Smooth muscle cell (in vitro differentiated cells): Measurements from ENCODE around the gene LY6G5B. TPM values are rescaled to one million over a fixed set of nuclear protein-coding genes. Genes with fewer than 3 reads are reported as not detected.
A peak's percentile ranks its signal among the peaks of the same experiment; 100 is the strongest.

Experiments
- DNase-seq: peaks from one replicate; lab custom pipeline; 2025; ENCODE audit not compliant: unreplicated experiment; lab: John Stamatoyannopoulos, UW
- H2AFZ ChIP-seq: fragments of 200-600 bp; sonication (generic); 2 replicates; pipeline ENCODE4 v1.6.0; 2016; ENCODE audit warnings: antibody characterized with exemption, low read depth, mild to moderate bottlenecking
- H3F3A ChIP-seq: fragments of 200-600 bp; sonication (generic); 2 replicates; pipeline ENCODE4 v1.6.0; 2017; ENCODE audit warnings: antibody characterized with exemption, low read depth
- H3K27ac ChIP-seq: fragments of 200-600 bp; sonication (generic); 2 replicates; pipeline ENCODE4 v1.5.1; 2016; ENCODE audit warnings: low read depth, mild to moderate bottlenecking
- H3K27me3 ChIP-seq: fragments of 200-600 bp; sonication (generic); 2 replicates; pipeline ENCODE4 v1.6.1; 2016; ENCODE audit warnings: low read depth, mild to moderate bottlenecking
- H3K36me3 ChIP-seq: fragments of 200-600 bp; sonication (generic); 2 replicates; pipeline ENCODE4 v1.5.1; 2016; ENCODE audit warnings: low read depth
- H3K4me1 ChIP-seq: fragments of 200-600 bp; sonication (generic); 2 replicates; pipeline ENCODE4 v1.5.1; 2016; ENCODE audit warnings: low read depth
- H3K4me2 ChIP-seq: fragments of 200-600 bp; sonication (generic); 2 replicates; pipeline ENCODE4 v1.6.0; 2016; ENCODE audit warnings: mild to moderate bottlenecking
- H3K4me3 ChIP-seq: fragments of 200-600 bp; sonication (generic); 2 replicates; pipeline ENCODE4 v1.5.1; 2016; ENCODE audit warnings: mild to moderate bottlenecking
- H3K79me2 ChIP-seq: fragments of 200-600 bp; sonication (generic); 2 replicates; pipeline ENCODE4 v1.6.0; 2016; ENCODE audit warnings: low read depth, mild to moderate bottlenecking
- H3K9ac ChIP-seq: fragments of 200-600 bp; sonication (generic); 2 replicates; pipeline ENCODE4 v1.6.0; 2016; ENCODE audit warnings: low read depth
- H3K9me3 ChIP-seq: fragments of 200-600 bp; sonication (generic); replicated peaks from 2 replicates; pipeline ENCODE4 v1.5.1; 2016; ENCODE audit warnings: low read depth
- H4K20me1 ChIP-seq: fragments of 200-600 bp; sonication (generic); 2 replicates; pipeline ENCODE4 v1.6.0; 2016; ENCODE audit warnings: low read depth
- WGBS: methylation state at CpG from one replicate; pipeline ENCODE4 v1.1.7; 2016; ENCODE audit warnings: low lambda C conversion rate; 5-methylcytosine and 5-hydroxymethylcytosine counted together
- polyA plus RNA-seq: library from polyadenylated mRNA; unstranded; fragments of >200 nt; fragmentation: Nextera tagmentation; extraction: Ambion mirVana; gene quantifications from 2 replicates; pipeline ENCODE4 v1.2.1, GENCODE V29; 2016
- total RNA-seq: library from RNA; depleted of rRNA; stranded (reverse); fragments of >200 nt; gene quantifications from 2 replicates; pipeline ENCODE4 v1.2.3, GENCODE V29; 2014
- TF ChIP-seq, protein P1 (sequence below): fragments of 200-600 bp; sonication (generic); IDR thresholded peaks from 2 replicates; pipeline ENCODE4 v1.5.1; 2017; ENCODE audit warnings: borderline replicate concordance, mild to moderate bottlenecking, antibody characterized with exemption; ENCODE audit not compliant: insufficient read depth, poor library complexity, severe bottlenecking

The LY6G5B gene
- total and polyA plus RNA-seq, 2 experiments from 2014 or later = 1.5 to 5.6 TPM

GRCh38 chr6:31664790-31665500 lies 4.8 kb upstream of the LY6G5B start, which contains the start of gene GPANK1:
TSS of gene GPANK1 (minus strand) at chr6:31664997. CDS start at chr6:31664478, 519 bp downstream.
- Histone ChIP-seq H3F3A (peaks cover 12% of the 10 kb centered on the region), H3K79me2 (peaks cover 44% of the 10 kb centered on the region), H3K4me3 (peak within 1 kb of the TSS; percentile 99), H3K36me3 (no peaks in the 10 kb centered on the region), H3K4me2 (peak within 1 kb of the TSS; percentile 93), H3K27me3 (no peaks in the 10 kb centered on the region), H3K9ac (peak within 1 kb of the TSS; percentile 96), H3K27ac (peak within 1 kb of the TSS; percentile 89), H2AFZ (peak within 1 kb of the TSS; percentile 57), H3K9me3 (no peaks in the 10 kb centered on the region), H4K20me1 (peaks cover 3% of the 10 kb centered on the region), H3K4me1 (peaks cover 17% of the 10 kb centered on the region)
- TF ChIP-seq, protein P1, sequence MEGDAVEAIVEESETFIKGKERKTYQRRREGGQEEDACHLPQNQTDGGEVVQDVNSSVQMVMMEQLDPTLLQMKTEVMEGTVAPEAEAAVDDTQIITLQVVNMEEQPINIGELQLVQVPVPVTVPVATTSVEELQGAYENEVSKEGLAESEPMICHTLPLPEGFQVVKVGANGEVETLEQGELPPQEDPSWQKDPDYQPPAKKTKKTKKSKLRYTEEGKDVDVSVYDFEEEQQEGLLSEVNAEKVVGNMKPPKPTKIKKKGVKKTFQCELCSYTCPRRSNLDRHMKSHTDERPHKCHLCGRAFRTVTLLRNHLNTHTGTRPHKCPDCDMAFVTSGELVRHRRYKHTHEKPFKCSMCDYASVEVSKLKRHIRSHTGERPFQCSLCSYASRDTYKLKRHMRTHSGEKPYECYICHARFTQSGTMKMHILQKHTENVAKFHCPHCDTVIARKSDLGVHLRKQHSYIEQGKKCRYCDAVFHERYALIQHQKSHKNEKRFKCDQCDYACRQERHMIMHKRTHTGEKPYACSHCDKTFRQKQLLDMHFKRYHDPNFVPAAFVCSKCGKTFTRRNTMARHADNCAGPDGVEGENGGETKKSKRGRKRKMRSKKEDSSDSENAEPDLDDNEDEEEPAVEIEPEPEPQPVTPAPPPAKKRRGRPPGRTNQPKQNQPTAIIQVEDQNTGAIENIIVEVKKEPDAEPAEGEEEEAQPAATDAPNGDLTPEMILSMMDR = no peak
- DNase-seq = peak; percentile 50
- WGBS = under 1% methylated on average over 39 of the region's 39 CpGs

GRCh38 chr6:31665501-31666336 lies 4.1 kb upstream of the LY6G5B start, which contains the start of gene CSNK2B:
TSS of gene CSNK2B (plus strand) at chr6:31666080. CDS start at chr6:31666832, 752 bp downstream.
- H3K27ac ChIP-seq = peak within 1 kb of the TSS; percentile 89
- peak within 1 kb of the TSS; percentile 96 for H3K9ac ChIP-seq
- peak within 1 kb of the TSS; percentile 93 for H3K4me2 ChIP-seq
- peaks cover 40% of the 10 kb centered on the region for H3K79me2 ChIP-seq
- DNase-seq = peak; percentile 88
- H3K9me3 ChIP-seq = no peaks in the 10 kb centered on the region
- peaks cover 12% of the 10 kb centered on the region for H3F3A ChIP-seq
- peaks cover 3% of the 10 kb centered on the region for H4K20me1 ChIP-seq
- H3K36me3 ChIP-seq = no peaks in the 10 kb centered on the region
- no peaks in the 10 kb centered on the region for H3K27me3 ChIP-seq
- H3K4me3 ChIP-seq = peak within 1 kb of the TSS; percentile 99
- peaks cover 17% of the 10 kb centered on the region for H3K4me1 ChIP-seq
- WGBS = under 1% methylated on average over 48 of the region's 63 CpGs
- peak within 1 kb of the TSS; percentile 57 for H2AFZ ChIP-seq
- TF ChIP-seq, protein P1 = no peak

- no peaks in the 10 kb centered on the region for H3K27me3 ChIP-seq
- H3K4me3 ChIP-seq = peak overlapping the region; percentile 99
- H3K9ac ChIP-seq = peak overlapping the region; percentile 96
- no peak for DNase-seq
- no peaks in the 10 kb centered on the region for H3K9me3 ChIP-seq
- peak overlapping the region; percentile 34 for H2AFZ ChIP-seq
- H3K27ac ChIP-seq = peak overlapping the region; percentile 89
- peaks cover 40% of the 10 kb centered on the region for H3K79me2 ChIP-seq
- peaks cover 7% of the 10 kb centered on the region for H3F3A ChIP-seq
- H3K4me2 ChIP-seq = peak overlapping the region; percentile 93
- 7% methylated on average over 15 of the region's 15 CpGs for WGBS
- no peaks in the 10 kb centered on the region for H3K36me3 ChIP-seq
- TF ChIP-seq, protein P1 = no peak
- peaks cover 3% of the 10 kb centered on the region for H4K20me1 ChIP-seq
- peaks cover 12% of the 10 kb centered on the region for H3K4me1 ChIP-seq
These were observed 3.3 kb upstream of the LY6G5B start for GRCh38 chr6:31666337-31666965.
